HG02885 (cell line): ENCODE measurements around the gene ACADM.
"Not testable (repeated sequence)": the region's sequence is repeated elsewhere in the genome, so short reads cannot be mapped to it uniquely, and the experiment has no call there.

Experiments used
- ATAC-seq: cut with Tn5 transposase; IDR thresholded peaks from one replicate; pipeline ENCODE4 v1.9.1; 2021; ENCODE audit warnings: mild to moderate bottlenecking; ENCODE audit not compliant: unreplicated experiment, poor library complexity

The ACADM gene

GRCh38 chr1:75791022-75791421 lies 66.5 kb downstream of the ACADM start:
- ATAC-seq, result no peak

- ATAC-seq, result no peak
Measured at GRCh38 chr1:75792091-75792490, 67.6 kb downstream of the ACADM start.

GRCh38 chr1:75794382-75794781 lies 69.9 kb downstream of the ACADM start:
- ATAC-seq, result no peak

- ATAC-seq, result peak; percentile 2
Measured at GRCh38 chr1:75795703-75796193, 71.2 kb downstream of the ACADM start.

- peak; percentile 46 for ATAC-seq
Measured at GRCh38 chr1:75796376-75797272, 72.1 kb downstream of the ACADM start, which contains the start of gene MSH4. Gene MSH4, plus strand, starts transcription at chr1:75796882. Its CDS starts 104 bp downstream, at chr1:75796986.

- no peak for ATAC-seq
Measured at GRCh38 chr1:75797273-75797588, 72.7 kb downstream of the ACADM start.

- no peak for ATAC-seq
Measured at GRCh38 chr1:75797606-75798216, 73.2 kb downstream of the ACADM start.

- ATAC-seq, result not testable (repeated sequence)
Measured at GRCh38 chr1:75801480-75801879, 77.0 kb downstream of the ACADM start.

- no peak for ATAC-seq
Measured at GRCh38 chr1:75808921-75809320, 84.4 kb downstream of the ACADM start.

GRCh38 chr1:75810113-75810512 lies 85.6 kb downstream of the ACADM start:
- ATAC-seq, result not testable (repeated sequence)

GRCh38 chr1:75811211-75811981 lies 86.9 kb downstream of the ACADM start:
- ATAC-seq, result no peak

GRCh38 chr1:75812065-75812464 lies 87.6 kb downstream of the ACADM start:
- no peak for ATAC-seq
